Panc1 (cell line): ENCODE measurements around the gene PEPD. TPM values are rescaled to one million over a fixed set of nuclear protein-coding genes. Genes with fewer than 3 reads are reported as not detected.

Experiments
- ATAC-seq: fragments of 200-7000 bp; cut with Tn5 transposase; 2 replicates; pipeline ENCODE4 v1.9.1; 2020; ENCODE audit warnings: mild to moderate bottlenecking, moderate library complexity
- BruUV-seq: library from RNA; stranded (reverse); fragments of 400-500 nt; replicated peaks from 2 replicates; lab custom pipeline; 2021; lab: Mats Ljungman, UMichigan
- CTCF ChIA-PET: fragments of 300-600 bp; sonication (Branson Sonifier 250); formaldehyde crosslinking; loops from one replicate; lab custom pipeline; 2022; ENCODE audit warnings: antibody characterized with exemption; lab: Charles Lee
- POLR2A ChIA-PET: fragments of 300-600 bp; sonication (Branson Sonifier 250); formaldehyde crosslinking; loops from one replicate; lab custom pipeline; 2022; ENCODE audit warnings: antibody characterized with exemption; lab: Charles Lee
- DNase-seq: peaks from one replicate; pipeline ENCODE4 v3.0.0-alpha.2; 2010; ENCODE audit warnings: low read depth, low spot score
- H3K27ac ChIP-seq: 2 replicates; pipeline ENCODE4 v1.5.1; 2011; ENCODE audit warnings: mild to moderate bottlenecking, low read length, inconsistent platforms
- H3K27me3 ChIP-seq: fragments of 200-500 bp; sonication (Bioruptor generic); 2 replicates; pipeline ENCODE4 v1.6.0; 2014; ENCODE audit warnings: low read length, inconsistent platforms; ENCODE audit not compliant: control insufficient read depth, insufficient read depth
- H3K36me3 ChIP-seq: fragments of 200-500 bp; sonication (Bioruptor generic); 2 replicates; pipeline ENCODE4 v1.5.1; 2014; ENCODE audit warnings: inconsistent platforms, mild to moderate bottlenecking, low read length, moderate library complexity; ENCODE audit not compliant: control insufficient read depth, insufficient read depth
- H3K4me1 ChIP-seq: 2 replicates; pipeline ENCODE4 v1.5.1; 2011; ENCODE audit warnings: inconsistent platforms, mild to moderate bottlenecking, low read length, moderate library complexity; ENCODE audit not compliant: control insufficient read depth, insufficient read depth
- H3K4me3 ChIP-seq, 2 experiments: 2 replicates each; pipeline ENCODE4 v1.5.1; 2011 to 2012; ENCODE audit warnings: low read depth in 2 of 2, low read length in 2 of 2, mild to moderate bottlenecking in 2 of 2, inconsistent platforms in 1 of 2, moderate library complexity in 1 of 2
- H3K9me3 ChIP-seq: fragments of 200-500 bp; sonication (Bioruptor generic); 2 replicates; pipeline ENCODE4 v1.5.1; 2014; ENCODE audit warnings: low read depth, mild to moderate bottlenecking, inconsistent platforms, low read length, moderate library complexity; ENCODE audit not compliant: control insufficient read depth, insufficient read depth
- CTCF ChIP-seq: fragments of 450-650 bp; IDR thresholded peaks from 2 replicates; pipeline ENCODE4 v1.5.1; 2017; ENCODE audit warnings: mild to moderate bottlenecking
- POLR2AphosphoS5 ChIP-seq: IDR thresholded peaks from 2 replicates; pipeline ENCODE4 v1.6.1; 2012; ENCODE audit warnings: mild to moderate bottlenecking, low read depth, low read length, moderate library complexity
- REST ChIP-seq, 2 experiments: IDR thresholded peaks; 2 replicates each; pipeline ENCODE4 v1.6.1; 2011 to 2012; ENCODE audit warnings: low read depth in 2 of 2, control low read depth in 1 of 2, low read length in 1 of 2, mild to moderate bottlenecking in 1 of 2, moderate library complexity in 1 of 2; ENCODE audit not compliant: insufficient read depth in 1 of 2
- SIN3A ChIP-seq: IDR thresholded peaks from 2 replicates; pipeline ENCODE4 v1.6.1; 2012; ENCODE audit warnings: low read depth, mild to moderate bottlenecking, low read length, moderate library complexity, borderline replicate concordance; ENCODE audit not compliant: insufficient read depth
- TCF7L2 ChIP-seq: IDR thresholded peaks from 2 replicates; pipeline ENCODE4 v1.6.1; 2011; ENCODE audit warnings: mild to moderate bottlenecking, low read depth, low read length, inconsistent platforms
- in situ Hi-C: cut with HindIII; loops from 2 replicates; pipeline ENCODE4 v1.10.0; 2016; ENCODE audit warnings: low sequenced_read_pairs, low pct_unique_long_range_greater_than_20kb
- intact Hi-C: fragments of 100-400 bp; cut with micrococcal nuclease; formaldehyde crosslinking; loops from one replicate; pipeline ENCODE4 v1.10.0; 2022; ENCODE audit not compliant: unreplicated experiment
- total RNA-seq: library from RNA; stranded (reverse); gene quantifications from one replicate; pipeline ENCODE4 v1.2.1, GENCODE V29; 2021; ENCODE audit not compliant: unreplicated experiment

Gene PEPD
- total RNA-seq, 1 experiment from 2014 or later: 102 TPM

- ChIA-PET POLR2A (no interaction called here), CTCF (no interaction called here)
Measured at GRCh38 chr19:33453265-33453664, 68.3 kb downstream of the PEPD start.

GRCh38 chr19:33450689-33451088 lies 70.9 kb downstream of the PEPD start:
- no peaks in the 10 kb centered on the region for H3K36me3 ChIP-seq
- BruUV-seq: no TSS peak
- H3K27me3 ChIP-seq: no peaks in the 10 kb centered on the region
- intact Hi-C loops (no loop called here), in situ Hi-C loops (no loop called here)
- DNase-seq (no peak), ATAC-seq (no peak)
- no peak overlapping the region for H3K27ac ChIP-seq
- H3K9me3 ChIP-seq: no peaks in the 10 kb centered on the region
- ChIA-PET POLR2A (no interaction called here), CTCF (no interaction called here)
- no peaks in the 10 kb centered on the region for H3K4me1 ChIP-seq
- no peak overlapping the region for H3K4me3 ChIP-seq
- TF ChIP-seq POLR2AphosphoS5 (no peak), CTCF (no peak), REST (IDR thresholded peaks at IDR 0.05; ENCODE audit: insufficient read depth in 1 of 2, low read depth in 2 of 2, low read length in 1 of 2) (no peak), TCF7L2 (no peak), SIN3A (no peak)

More at GRCh38 chr19:33453265-33453664, 68.3 kb downstream of the PEPD start:
- no peak overlapping the region for H3K27ac ChIP-seq
- intact Hi-C loops: no loop called here
- ATAC-seq (no peak), DNase-seq (no peak)
- in situ Hi-C loops: no loop called here
- no peaks in the 10 kb centered on the region for H3K27me3 ChIP-seq
- no TSS peak for BruUV-seq
- H3K36me3 ChIP-seq: no peaks in the 10 kb centered on the region
- H3K4me1 ChIP-seq: no peaks in the 10 kb centered on the region
- H3K4me3 ChIP-seq: no peak overlapping the region
- no peak for TF ChIP-seq REST (IDR thresholded peaks at IDR 0.05; ENCODE audit: insufficient read depth in 1 of 2, low read depth in 2 of 2, low read length in 1 of 2)
- no peak for TF ChIP-seq POLR2AphosphoS5
- no peak for TF ChIP-seq SIN3A
- no peak for TF ChIP-seq TCF7L2
- TF ChIP-seq CTCF: no peak
- no peaks in the 10 kb centered on the region for H3K9me3 ChIP-seq
